GM23248 (cell line): ENCODE measurements around the gene CROCC2. TPM values are rescaled to one million over a fixed set of nuclear protein-coding genes. Genes with fewer than 3 reads are reported as not detected.

ENCODE experiments used
- DNase-seq: peaks from one replicate; pipeline ENCODE4 v3.0.0-alpha.2; 2015
- H2AFZ ChIP-seq: fragments of 200-600 bp; sonication (generic); 2 replicates; pipeline ENCODE4 v1.6.1; 2016; ENCODE audit warnings: antibody characterized with exemption
- H3F3A ChIP-seq: fragments of 200-600 bp; sonication (generic); 2 replicates; pipeline ENCODE4 v1.6.1; 2016; ENCODE audit warnings: mild to moderate bottlenecking, antibody characterized with exemption, mixed run types; ENCODE audit not compliant: insufficient read depth
- H3K27ac ChIP-seq: fragments of 200-600 bp; sonication (generic); 2 replicates; pipeline ENCODE4 v1.5.1; 2016; ENCODE audit warnings: mild to moderate bottlenecking
- H3K27me3 ChIP-seq: fragments of 200-600 bp; sonication (generic); replicated peaks from 2 replicates; pipeline ENCODE4 v1.6.1; 2016; ENCODE audit warnings: mild to moderate bottlenecking; ENCODE audit not compliant: insufficient read depth
- H3K36me3 ChIP-seq: fragments of 200-600 bp; sonication (generic); 2 replicates; pipeline ENCODE4 v1.6.1; 2016; ENCODE audit warnings: low read depth, mild to moderate bottlenecking
- H3K4me1 ChIP-seq: fragments of 200-600 bp; sonication (generic); 2 replicates; pipeline ENCODE4 v1.6.1; 2016; ENCODE audit warnings: mild to moderate bottlenecking; ENCODE audit not compliant: insufficient read depth
- H3K4me2 ChIP-seq: fragments of 200-600 bp; sonication (generic); one replicate; pipeline ENCODE4 v1.6.1; 2016; ENCODE audit warnings: mild to moderate bottlenecking; ENCODE audit not compliant: unreplicated experiment
- H3K4me3 ChIP-seq: fragments of 200-600 bp; sonication (generic); 2 replicates; pipeline ENCODE4 v1.5.1; 2016; ENCODE audit warnings: mild to moderate bottlenecking
- H3K79me2 ChIP-seq: fragments of 200-600 bp; sonication (generic); 2 replicates; pipeline ENCODE4 v1.6.1; 2016; ENCODE audit warnings: mild to moderate bottlenecking; ENCODE audit not compliant: insufficient read depth
- H3K9ac ChIP-seq: fragments of 200-600 bp; sonication (generic); 2 replicates; pipeline ENCODE4 v1.6.1; 2016; ENCODE audit warnings: mild to moderate bottlenecking
- H3K9me2 ChIP-seq: fragments of 200-600 bp; sonication (generic); 2 replicates; pipeline ENCODE4 v1.6.1; 2016; ENCODE audit warnings: mixed run types, mild to moderate bottlenecking, moderate library complexity; ENCODE audit not compliant: insufficient read depth
- H3K9me3 ChIP-seq: fragments of 200-600 bp; sonication (generic); one replicate; pipeline ENCODE4 v1.6.1; 2017; ENCODE audit warnings: low read depth
- H4K20me1 ChIP-seq: fragments of 200-600 bp; sonication (generic); 2 replicates; pipeline ENCODE4 v1.6.0; 2016; ENCODE audit not compliant: insufficient read depth
- EZH2 ChIP-seq: fragments of 200-600 bp; sonication (generic); IDR thresholded peaks from 2 replicates; pipeline ENCODE4 v1.6.1; 2018; ENCODE audit warnings: antibody characterized with exemption, mild to moderate bottlenecking; ENCODE audit not compliant: insufficient read depth, poor library complexity, severe bottlenecking
- EZH2phosphoT487 ChIP-seq: fragments of 200-600 bp; sonication (generic); IDR thresholded peaks from 2 replicates; pipeline ENCODE4 v1.6.1; 2018; ENCODE audit warnings: antibody characterized with exemption, moderate library complexity, mild to moderate bottlenecking, low read depth; ENCODE audit not compliant: insufficient read depth
- WGBS, 2 experiments: methylation state at CpG; one replicate each; pipeline ENCODE4 v1.1.6; 2015 to 2017; ENCODE audit warnings: low lambda C conversion rate in 2 of 2, low coverage in 1 of 2; ENCODE audit errors: missing lambda C conversion rate in 2 of 2; 5-methylcytosine and 5-hydroxymethylcytosine counted together
- in situ Hi-C: fragments of 300-500 bp; cut with MboI; formaldehyde crosslinking; loops from 2 replicates; pipeline ENCODE4 v1.15.0; 2020
- polyA plus RNA-seq: library from polyadenylated mRNA; unstranded; fragments of >200 nt; fragmentation: Nextera tagmentation; extraction: Ambion mirVana; gene quantifications from 2 replicates; pipeline ENCODE4 v1.2.1, GENCODE V29; 2016
- total RNA-seq: library from RNA; depleted of rRNA; stranded (reverse); fragments of >200 nt; shearing (Covaris generic); gene quantifications from 2 replicates; pipeline ENCODE4 v1.2.3, GENCODE V29; 2014

The CROCC2 gene
- total and polyA plus RNA-seq, 2 experiments from 2014 or later = under 0.01 TPM; not detected in 1

DNA sequence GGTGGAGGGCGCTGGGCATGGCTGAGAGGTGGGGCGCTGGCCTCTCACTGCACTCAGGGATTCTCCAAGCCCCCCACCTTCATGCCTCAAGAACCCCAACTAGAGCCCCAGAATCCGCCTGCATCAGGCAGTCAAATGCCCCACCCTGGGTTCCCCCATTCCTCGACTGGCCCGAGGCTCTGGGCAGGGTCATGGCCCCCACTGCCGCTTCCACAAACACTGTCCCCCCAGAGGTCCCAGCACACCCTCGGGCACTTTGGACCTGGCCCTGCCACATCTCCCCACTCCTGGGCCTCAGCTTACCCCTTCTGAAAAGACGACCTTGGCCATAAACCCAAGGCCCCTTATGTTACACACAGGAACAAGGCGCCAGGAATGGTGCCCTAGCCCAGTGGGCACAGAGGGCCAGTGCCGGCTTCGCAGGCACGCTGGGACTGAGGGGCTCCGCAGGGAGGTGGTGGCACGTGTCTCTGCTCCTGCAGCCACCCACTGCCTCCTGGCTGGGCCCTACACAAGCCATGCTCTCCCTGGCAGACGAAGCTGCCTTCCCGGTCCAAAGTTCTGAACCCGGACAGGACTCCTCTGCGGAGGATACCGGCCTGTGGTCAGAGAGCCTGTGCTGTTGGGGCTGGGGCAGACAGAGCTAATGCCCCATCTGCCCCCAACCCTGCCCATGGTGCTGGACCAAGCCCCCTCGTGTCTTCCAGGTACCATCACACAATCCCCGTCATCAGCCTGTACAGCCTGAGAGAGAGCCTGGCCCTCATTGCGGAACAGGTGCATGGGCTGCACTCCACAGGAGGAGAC lies 30.7 kb upstream of the CROCC2 start:
- no peaks in the 10 kb centered on the region for H4K20me1 ChIP-seq
- whole genome bisulfite sequencing, 2 experiments = 80 to 84% methylated on average over 22 of the region's 22 CpGs

DNA sequence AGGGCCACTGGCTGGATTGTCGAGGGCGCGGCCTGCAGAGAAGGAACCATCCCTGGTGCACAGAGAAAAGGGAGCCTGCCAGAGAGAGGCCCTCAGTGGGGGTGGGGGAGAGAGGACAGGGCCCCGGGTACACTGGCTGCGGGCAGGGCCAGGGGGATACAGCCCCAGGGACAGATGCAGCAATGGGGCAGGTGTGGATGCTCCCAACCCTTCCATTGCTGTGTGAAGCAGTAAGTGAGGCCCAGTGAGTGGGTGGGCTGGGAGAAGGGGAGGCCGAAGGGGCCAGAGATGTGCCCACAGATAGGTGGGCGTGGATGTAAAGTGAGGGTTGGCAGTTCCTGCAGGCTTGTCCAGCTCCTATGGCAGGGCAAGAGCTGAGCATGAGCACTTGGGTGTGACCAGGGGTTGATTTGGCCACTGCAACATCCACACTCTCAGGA lies 30.1 kb upstream of the CROCC2 start:
- Histone ChIP-seq H3K9ac (no peak overlapping the region), H3K4me1 (no peaks in the 10 kb centered on the region), H3K36me3 (no peaks in the 10 kb centered on the region), H3F3A (no peaks in the 10 kb centered on the region), H3K9me3 (no peaks in the 10 kb centered on the region), H3K79me2 (no peaks in the 10 kb centered on the region), H3K4me3 (no peak overlapping the region), H2AFZ (no peak overlapping the region), H3K9me2 (no peaks in the 10 kb centered on the region), H3K4me2 (no peak overlapping the region), H4K20me1 (no peaks in the 10 kb centered on the region), H3K27me3 (no peaks in the 10 kb centered on the region), H3K27ac (no peak overlapping the region)
- 67 to 71% methylated on average over 6 to 7 of the region's 7 CpGs for WGBS, 2 experiments
- in situ Hi-C loops = no loop called here
- TF ChIP-seq EZH2phosphoT487 (no peak), EZH2 (no peak)
- DNase-seq = no peak

More for the DNA sequence above, 30.7 kb upstream of the CROCC2 start:
- Histone ChIP-seq H3K9me2 (no peaks in the 10 kb centered on the region), H2AFZ (no peak overlapping the region), H3K9ac (no peak overlapping the region), H3K27ac (no peak overlapping the region), H3K9me3 (no peaks in the 10 kb centered on the region), H3K4me2 (no peak overlapping the region), H3K36me3 (no peaks in the 10 kb centered on the region), H3K4me3 (no peak overlapping the region), H3K27me3 (no peaks in the 10 kb centered on the region), H3K79me2 (no peaks in the 10 kb centered on the region), H3F3A (no peaks in the 10 kb centered on the region), H3K4me1 (no peaks in the 10 kb centered on the region)
- no peak for DNase-seq
- TF ChIP-seq EZH2 (no peak), EZH2phosphoT487 (no peak)
- in situ Hi-C loops = no loop called here

DNA sequence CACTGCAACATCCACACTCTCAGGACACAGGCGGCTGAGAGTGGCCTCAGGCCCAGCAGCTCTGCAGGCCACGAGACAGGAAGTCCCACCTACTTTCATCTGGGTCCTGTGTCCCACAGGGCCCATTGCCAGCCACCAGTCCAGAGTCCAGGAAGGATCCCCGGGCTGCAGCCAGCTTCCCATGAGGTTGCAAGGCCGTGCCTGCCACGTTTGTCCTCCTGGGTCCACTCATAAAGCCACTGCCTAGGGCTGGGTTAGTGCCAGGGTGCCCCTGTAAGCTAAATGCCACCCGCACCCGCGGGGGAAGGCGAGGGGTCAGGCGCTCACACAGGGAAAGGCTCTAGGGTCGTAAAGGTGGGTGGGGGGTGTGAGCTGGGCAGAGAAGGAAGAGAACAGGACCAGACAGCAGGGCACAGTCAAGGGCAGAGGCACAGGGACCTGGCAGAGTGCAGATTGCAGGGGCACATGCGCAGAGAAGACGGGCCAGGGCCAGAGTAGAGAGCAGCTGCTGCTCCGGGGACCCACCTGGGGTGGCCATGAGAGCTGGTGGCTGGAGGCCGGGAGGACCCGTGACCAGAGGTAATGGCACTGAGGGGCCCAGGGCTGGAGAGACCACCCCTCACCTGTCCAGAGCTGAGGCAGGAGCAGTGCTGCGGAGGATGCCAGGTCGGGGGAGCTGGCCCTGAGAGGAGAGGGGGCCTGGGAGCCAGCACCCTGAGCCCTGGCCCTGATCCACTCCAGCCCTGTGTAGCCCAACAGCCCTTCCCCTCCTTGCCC lies 29.5 kb upstream of the CROCC2 start:
- Histone ChIP-seq H3K36me3 (no peaks in the 10 kb centered on the region), H3K4me2 (no peak overlapping the region), H3F3A (no peaks in the 10 kb centered on the region), H3K27me3 (no peaks in the 10 kb centered on the region), H3K4me3 (no peak overlapping the region), H3K9me3 (no peaks in the 10 kb centered on the region), H3K79me2 (no peaks in the 10 kb centered on the region), H3K4me1 (no peaks in the 10 kb centered on the region), H3K9me2 (no peaks in the 10 kb centered on the region), H4K20me1 (no peaks in the 10 kb centered on the region), H3K9ac (no peak overlapping the region), H3K27ac (no peak overlapping the region), H2AFZ (no peak overlapping the region)
- TF ChIP-seq EZH2 (no peak), EZH2phosphoT487 (no peak)
- DNase-seq = no peak
- in situ Hi-C loops = no loop called here
- 76% methylated on average over 16 to 18 of the region's 18 CpGs for WGBS, 2 experiments

DNA sequence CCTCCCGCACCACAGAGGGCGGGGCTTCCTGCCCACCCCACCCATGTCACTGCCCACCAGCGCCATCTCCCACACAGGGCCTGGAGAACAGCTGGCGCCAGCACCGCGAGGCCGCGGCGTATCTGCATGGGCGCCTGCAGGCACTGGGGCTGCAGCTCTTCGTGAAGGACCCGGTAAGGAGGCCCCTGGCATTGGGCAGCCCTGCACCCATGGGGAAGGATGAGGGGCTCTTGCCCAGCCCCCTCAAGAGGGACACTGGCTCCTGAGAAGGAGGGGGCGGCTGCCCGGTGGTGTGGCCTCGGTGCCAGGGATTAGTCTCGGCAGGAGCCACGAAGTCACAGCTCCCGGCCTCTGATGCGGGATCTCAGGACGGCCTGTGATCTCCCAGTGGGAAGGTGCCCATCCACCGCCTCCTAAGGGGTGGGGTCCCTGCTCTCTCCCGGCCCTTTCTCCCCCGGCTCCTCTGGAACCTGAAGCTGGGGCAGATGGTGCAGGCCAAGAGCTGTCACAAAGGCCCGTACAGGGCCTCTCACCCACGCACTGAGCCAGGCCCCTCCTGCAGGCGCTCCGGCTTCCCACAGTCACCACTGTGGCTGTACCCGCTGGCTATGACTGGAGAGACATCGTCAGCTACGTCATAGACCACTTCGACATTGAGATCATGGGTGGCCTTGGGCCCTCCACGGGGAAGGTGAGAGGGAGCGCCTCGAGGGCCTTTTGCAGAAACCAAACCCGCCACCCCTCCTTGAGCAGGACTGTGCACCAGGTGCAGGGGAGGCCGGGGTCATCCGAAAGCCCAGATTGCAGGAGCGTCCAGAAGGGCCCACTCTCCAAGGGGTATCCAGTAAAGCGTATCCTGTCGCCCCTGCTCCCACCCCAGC lies 28.4 kb upstream of the CROCC2 start:
- H3K79me2 ChIP-seq = no peaks in the 10 kb centered on the region
- H3K9ac ChIP-seq = no peak overlapping the region
- no peaks in the 10 kb centered on the region for H3K27me3 ChIP-seq
- no peak overlapping the region for H3K4me3 ChIP-seq
- no peak overlapping the region for H3K4me2 ChIP-seq
- no peaks in the 10 kb centered on the region for H3K4me1 ChIP-seq
- in situ Hi-C loops = no loop called here
- no peaks in the 10 kb centered on the region for H3K9me3 ChIP-seq
- H2AFZ ChIP-seq = no peak overlapping the region
- TF ChIP-seq EZH2 (no peak), EZH2phosphoT487 (no peak)
- no peak overlapping the region for H3K27ac ChIP-seq
- 88 to 90% methylated on average over 36 to 37 of the region's 40 CpGs for WGBS, 2 experiments
- H3K9me2 ChIP-seq = no peaks in the 10 kb centered on the region
- H4K20me1 ChIP-seq = no peaks in the 10 kb centered on the region
- no peak for DNase-seq
- no peaks in the 10 kb centered on the region for H3K36me3 ChIP-seq
- H3F3A ChIP-seq = no peaks in the 10 kb centered on the region
